ENCODE measurements around the gene RNF130.

DNA sequence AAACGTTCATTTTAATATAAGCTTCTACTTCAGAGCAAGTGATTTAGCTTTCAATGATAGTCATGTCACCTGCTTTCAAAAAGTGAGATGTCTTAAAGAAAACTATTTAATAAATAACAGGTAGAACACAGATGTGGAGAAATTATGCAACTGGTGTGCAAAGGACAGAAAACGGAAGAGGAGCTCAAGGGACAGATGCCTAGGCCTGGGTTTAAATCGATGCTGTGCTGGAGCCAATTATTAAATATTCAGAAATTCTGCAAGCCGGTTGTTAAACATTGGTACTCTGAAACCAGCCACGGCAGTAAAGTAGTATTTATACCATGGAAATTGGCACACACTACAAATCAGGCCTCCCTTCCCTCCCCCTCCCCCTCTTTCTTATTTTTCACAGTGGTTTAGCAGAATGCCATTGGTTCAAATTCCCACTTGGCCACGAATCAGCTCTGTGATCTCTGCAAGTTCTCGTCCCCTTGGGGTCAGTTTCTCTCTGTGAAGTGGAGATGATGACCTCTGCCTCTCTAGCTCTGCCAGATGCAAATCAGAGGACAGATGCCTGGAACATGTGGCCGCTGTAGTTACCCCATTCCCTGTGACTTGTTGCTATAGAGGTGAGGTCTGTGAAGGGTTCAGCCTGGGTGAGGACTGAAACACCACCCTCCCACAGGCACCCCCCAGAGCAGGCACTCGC lies 6.2 kb upstream of the RNF130 start:
- TF ChIP-seq CTCF (IDR thresholded peaks at IDR 0.05): no peak
- no peak for TF ChIP-seq POLR2A (IDR thresholded peaks at IDR 0.05)
